ENCODE results near the gene TNIK. TPM values are rescaled to one million over a fixed set of nuclear protein-coding genes. Genes with fewer than 3 reads are reported as not detected.
A peak's percentile ranks its signal among the peaks of the same experiment; 100 is the strongest.

The TNIK gene
- polyA plus RNA-seq, 1 donor, result 32.3 TPM

DNA sequence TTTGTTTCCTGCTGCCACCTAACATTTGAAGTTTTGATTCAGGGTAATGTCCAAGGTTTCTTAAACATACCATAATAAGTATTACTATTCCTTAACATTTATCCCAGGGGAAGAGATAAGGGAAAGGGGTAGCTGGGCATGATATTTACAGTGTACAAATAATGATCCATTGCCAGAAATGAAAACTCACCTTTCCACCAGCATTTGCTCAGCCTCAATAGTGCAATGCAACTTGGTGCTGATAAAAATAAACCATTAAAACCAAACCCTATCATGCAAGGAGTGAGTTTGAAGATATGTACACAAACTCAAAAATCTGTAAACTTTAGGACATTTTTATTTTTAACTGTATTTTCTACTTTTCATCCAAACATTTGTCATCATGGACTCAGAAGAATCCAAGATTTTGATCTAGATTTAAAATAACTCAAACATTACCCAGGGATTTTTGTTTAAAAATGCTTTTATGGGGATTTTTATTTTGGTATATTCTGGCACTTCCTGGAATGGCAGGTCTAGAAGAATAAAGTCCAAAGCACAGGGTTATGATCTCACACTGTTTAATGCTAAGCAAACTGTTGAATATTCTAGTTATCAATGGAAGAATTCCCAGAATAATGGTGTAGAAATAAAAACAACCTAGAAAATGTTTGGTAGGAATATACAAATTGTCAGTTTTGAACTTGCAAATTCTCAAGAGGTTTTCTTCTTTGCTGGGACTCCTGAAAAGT, 401.2 kb downstream of the TNIK start:
- peak in 1 of 2 donors; percentile 30 for DNase-seq
- H3K9me3 ChIP-seq (ENCODE audit: control insufficient read depth, low read depth, low read length), result no peaks in the 10 kb centered on the region
- no peak overlapping the region for H3K4me3 ChIP-seq (ENCODE audit: low read length)
- H3K27ac ChIP-seq (ENCODE audit: low read length), result peak overlapping the region; percentile 10
- H3K27me3 ChIP-seq (ENCODE audit: control insufficient read depth, insufficient read depth, low read length), result no peaks in the 10 kb centered on the region
- peaks cover 8% of the 10 kb centered on the region for H3K4me1 ChIP-seq (ENCODE audit: control insufficient read depth, insufficient read depth, low read length)
- H3K36me3 ChIP-seq (ENCODE audit: control insufficient read depth, insufficient read depth, low read length), result no peaks in the 10 kb centered on the region

DNA sequence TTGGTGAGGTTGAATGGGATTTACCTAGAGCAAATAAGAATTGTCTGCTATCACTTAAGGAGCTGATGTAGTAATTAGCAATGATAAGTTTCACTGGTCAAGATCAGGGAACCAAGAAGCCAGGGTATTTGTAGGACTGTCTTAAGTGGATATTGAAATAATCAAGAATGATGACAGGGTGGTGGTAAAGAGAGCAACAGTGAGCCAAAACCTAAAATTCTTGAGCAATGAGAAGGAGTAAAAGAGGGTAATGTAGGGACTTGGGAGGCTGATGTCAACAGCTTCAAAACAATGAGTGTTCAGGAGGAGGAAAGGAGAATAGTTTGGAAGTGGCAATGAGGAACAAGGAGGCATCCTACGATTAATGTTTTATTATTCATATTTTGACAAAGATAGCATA, 402.1 kb downstream of the TNIK start:
- no CpG with 5 or more reads among the region's 1 CpG for WGBS (ENCODE audit: insufficient coverage, low lambda C conversion rate)
- peaks cover 5% of the 10 kb centered on the region for H3K4me1 ChIP-seq (ENCODE audit: control insufficient read depth, insufficient read depth, low read length)
- DNase-seq, result no peak

GRCh38 chr3:171057072-171057471, 403.1 kb downstream of the TNIK start:
- Histone ChIP-seq H3K27ac (ENCODE audit: low read length) (no peak overlapping the region), H3K36me3 (ENCODE audit: control insufficient read depth, insufficient read depth, low read length) (no peaks in the 10 kb centered on the region), H3K4me3 (ENCODE audit: low read length) (no peak overlapping the region), H3K27me3 (ENCODE audit: control insufficient read depth, insufficient read depth, low read length) (no peaks in the 10 kb centered on the region), H3K4me1 (ENCODE audit: control insufficient read depth, insufficient read depth, low read length) (peaks cover 11% of the 10 kb centered on the region), H3K9me3 (ENCODE audit: control insufficient read depth, low read depth, low read length) (no peaks in the 10 kb centered on the region)
- DNase-seq, result no peak
- WGBS (ENCODE audit: insufficient coverage, low lambda C conversion rate), result no CpG with 5 or more reads among the region's 1 CpG

More for the DNA sequence above, 402.1 kb downstream of the TNIK start:
- Histone ChIP-seq H3K27ac (ENCODE audit: low read length) (no peak overlapping the region), H3K4me3 (ENCODE audit: low read length) (no peak overlapping the region), H3K27me3 (ENCODE audit: control insufficient read depth, insufficient read depth, low read length) (no peaks in the 10 kb centered on the region), H3K36me3 (ENCODE audit: control insufficient read depth, insufficient read depth, low read length) (no peaks in the 10 kb centered on the region), H3K9me3 (ENCODE audit: control insufficient read depth, low read depth, low read length) (no peaks in the 10 kb centered on the region)

- no peak overlapping the region for H3K27ac ChIP-seq (ENCODE audit: low read length)
- H3K4me1 ChIP-seq (ENCODE audit: control insufficient read depth, insufficient read depth, low read length), result peaks cover 11% of the 10 kb centered on the region
- no peaks in the 10 kb centered on the region for H3K27me3 ChIP-seq (ENCODE audit: control insufficient read depth, insufficient read depth, low read length)
- H3K9me3 ChIP-seq (ENCODE audit: control insufficient read depth, low read depth, low read length), result no peaks in the 10 kb centered on the region
- no peak for DNase-seq
- no peaks in the 10 kb centered on the region for H3K36me3 ChIP-seq (ENCODE audit: control insufficient read depth, insufficient read depth, low read length)
- no peak overlapping the region for H3K4me3 ChIP-seq (ENCODE audit: low read length)
- 100% methylated on average over 3 of the region's 5 CpGs for WGBS (ENCODE audit: insufficient coverage, low lambda C conversion rate)
Observed at GRCh38 chr3:171056528-171056927, 403.7 kb downstream of the TNIK start.

DNA sequence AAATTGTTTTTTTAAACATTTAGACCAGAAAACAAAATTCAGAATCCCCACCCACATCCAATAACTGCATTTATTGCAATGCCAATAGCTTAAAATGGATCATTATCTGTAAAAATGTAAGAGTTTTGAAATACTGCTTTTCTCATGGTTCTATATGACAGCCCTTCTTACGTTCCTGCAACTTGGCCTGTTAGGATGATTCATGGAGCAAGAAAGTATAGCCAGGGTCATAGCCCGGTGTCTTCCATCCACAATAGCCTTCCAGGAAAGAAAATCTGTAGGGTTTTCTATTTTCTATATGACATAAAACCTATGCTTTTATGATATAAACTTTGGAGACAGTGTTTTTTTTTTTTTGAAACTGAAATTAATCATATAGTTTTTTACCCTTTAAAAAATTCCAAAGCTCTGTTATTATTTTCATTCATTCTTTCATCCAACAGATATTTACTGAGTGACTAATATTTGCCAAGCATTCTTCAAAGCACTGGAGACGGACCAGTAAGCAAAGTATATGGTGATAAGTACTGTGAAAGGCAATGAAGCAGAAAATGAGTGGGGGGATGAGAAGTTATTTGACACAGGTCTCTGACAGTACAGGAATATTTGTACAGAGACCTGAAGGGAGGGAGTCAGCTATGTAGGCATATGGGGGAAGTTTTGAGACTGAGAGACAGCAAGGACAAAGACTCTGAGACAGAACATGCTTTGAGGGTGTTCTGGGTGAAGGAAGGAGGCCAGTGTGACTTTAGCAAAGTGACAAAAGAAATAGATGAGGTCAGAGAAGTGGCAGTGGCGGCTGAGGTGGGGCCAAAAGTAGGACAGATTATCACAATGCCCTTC, 404.6 kb downstream of the TNIK start:
- Histone ChIP-seq H3K27me3 (ENCODE audit: control insufficient read depth, insufficient read depth, low read length) (no peaks in the 10 kb centered on the region), H3K4me3 (ENCODE audit: low read length) (no peak overlapping the region), H3K4me1 (ENCODE audit: control insufficient read depth, insufficient read depth, low read length) (peaks cover 11% of the 10 kb centered on the region), H3K36me3 (ENCODE audit: control insufficient read depth, insufficient read depth, low read length) (no peaks in the 10 kb centered on the region), H3K9me3 (ENCODE audit: control insufficient read depth, low read depth, low read length) (no peaks in the 10 kb centered on the region), H3K27ac (ENCODE audit: low read length) (no peak overlapping the region)
- WGBS (ENCODE audit: insufficient coverage, low lambda C conversion rate), result 71% methylated on average over 1 of the region's 4 CpGs
- no peak for DNase-seq

GRCh38 chr3:171054921-171055320, 405.3 kb downstream of the TNIK start:
- DNase-seq, result no peak
- H3K36me3 ChIP-seq (ENCODE audit: control insufficient read depth, insufficient read depth, low read length), result no peaks in the 10 kb centered on the region
- no peaks in the 10 kb centered on the region for H3K27me3 ChIP-seq (ENCODE audit: control insufficient read depth, insufficient read depth, low read length)
- H3K4me1 ChIP-seq (ENCODE audit: control insufficient read depth, insufficient read depth, low read length), result peaks cover 11% of the 10 kb centered on the region
- H3K9me3 ChIP-seq (ENCODE audit: control insufficient read depth, low read depth, low read length), result no peaks in the 10 kb centered on the region
- H3K4me3 ChIP-seq (ENCODE audit: low read length), result no peak overlapping the region
- no peak overlapping the region for H3K27ac ChIP-seq (ENCODE audit: low read length)

- Histone ChIP-seq H3K4me1 (ENCODE audit: control insufficient read depth, insufficient read depth, low read length) (peaks cover 11% of the 10 kb centered on the region), H3K27ac (ENCODE audit: low read length) (no peak overlapping the region), H3K36me3 (ENCODE audit: control insufficient read depth, insufficient read depth, low read length) (no peaks in the 10 kb centered on the region), H3K4me3 (ENCODE audit: low read length) (no peak overlapping the region), H3K27me3 (ENCODE audit: control insufficient read depth, insufficient read depth, low read length) (no peaks in the 10 kb centered on the region), H3K9me3 (ENCODE audit: control insufficient read depth, low read depth, low read length) (no peaks in the 10 kb centered on the region)
- no peak for DNase-seq
- no CpG with 5 or more reads among the region's 1 CpG for WGBS (ENCODE audit: insufficient coverage, low lambda C conversion rate)
Observed at GRCh38 chr3:171054231-171054630, 406.0 kb downstream of the TNIK start.

GRCh38 chr3:171049861-171050444, 410.3 kb downstream of the TNIK start:
- Histone ChIP-seq H3K36me3 (ENCODE audit: control insufficient read depth, insufficient read depth, low read length) (no peaks in the 10 kb centered on the region), H3K27me3 (ENCODE audit: control insufficient read depth, insufficient read depth, low read length) (no peaks in the 10 kb centered on the region), H3K4me1 (ENCODE audit: control insufficient read depth, insufficient read depth, low read length) (peaks cover 14% of the 10 kb centered on the region), H3K4me3 (ENCODE audit: low read length) (no peak overlapping the region), H3K9me3 (ENCODE audit: control insufficient read depth, low read depth, low read length) (no peaks in the 10 kb centered on the region), H3K27ac (ENCODE audit: low read length) (peak overlapping the region; percentile 3)
- WGBS (ENCODE audit: insufficient coverage, low lambda C conversion rate), result 14% methylated on average over 1 of the region's 6 CpGs
- peak; percentile 46 to 53 for DNase-seq

- 83% methylated on average over 1 of the region's 4 CpGs for WGBS (ENCODE audit: insufficient coverage, low lambda C conversion rate)
- no peaks in the 10 kb centered on the region for H3K36me3 ChIP-seq (ENCODE audit: control insufficient read depth, insufficient read depth, low read length)
- no peak overlapping the region for H3K27ac ChIP-seq (ENCODE audit: low read length)
- no peaks in the 10 kb centered on the region for H3K9me3 ChIP-seq (ENCODE audit: control insufficient read depth, low read depth, low read length)
- H3K27me3 ChIP-seq (ENCODE audit: control insufficient read depth, insufficient read depth, low read length), result no peaks in the 10 kb centered on the region
- peaks cover 16% of the 10 kb centered on the region for H3K4me1 ChIP-seq (ENCODE audit: control insufficient read depth, insufficient read depth, low read length)
- no peak overlapping the region for H3K4me3 ChIP-seq (ENCODE audit: low read length)
- no peak for DNase-seq
Observed at GRCh38 chr3:171046760-171047159, 413.4 kb downstream of the TNIK start.

DNA sequence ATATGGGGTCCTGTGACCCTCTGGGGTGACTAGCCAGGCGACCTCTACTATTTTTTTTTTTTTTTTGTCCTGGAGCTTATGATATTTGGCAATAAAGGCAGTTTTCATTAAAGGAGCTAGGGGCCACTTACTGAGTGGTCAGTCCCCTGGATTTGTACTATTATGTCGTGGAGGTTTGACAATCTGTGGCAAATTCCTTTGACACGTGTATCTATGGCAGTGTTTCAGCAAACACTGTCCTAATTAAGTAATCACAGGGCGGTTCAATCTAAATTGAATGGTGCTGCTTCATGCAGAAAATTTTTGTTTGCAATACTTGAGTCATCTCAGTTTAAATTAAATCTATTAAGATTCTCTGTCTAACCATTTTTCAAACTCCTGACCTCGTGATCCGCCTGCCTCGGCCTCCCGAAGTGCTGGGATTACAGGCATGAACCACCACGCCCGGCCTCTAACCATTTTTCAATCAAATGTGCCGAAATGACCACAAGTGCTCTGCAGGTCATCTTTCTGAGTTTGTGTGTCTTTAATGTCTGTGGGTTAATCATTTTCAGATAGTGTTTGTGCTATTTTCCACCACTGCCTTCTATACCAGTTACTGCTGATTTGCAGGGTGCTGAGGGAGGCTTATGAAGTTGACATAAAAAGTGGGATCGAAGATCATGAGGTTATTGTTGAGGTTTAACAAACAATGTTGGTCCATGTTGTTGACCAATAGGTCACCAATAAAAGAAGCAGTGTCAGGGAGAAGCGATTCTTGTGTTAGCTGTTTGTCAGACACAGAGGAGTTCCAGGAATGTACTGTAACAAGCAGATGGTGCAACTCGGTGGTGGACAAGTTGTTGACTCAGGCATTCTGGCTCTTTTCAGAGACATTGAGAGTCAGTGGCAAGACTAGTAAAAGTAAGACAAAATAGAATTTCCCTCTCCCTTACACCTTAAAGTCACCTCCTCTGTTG, 415.1 kb downstream of the TNIK start:
- Histone ChIP-seq H3K36me3 (ENCODE audit: control insufficient read depth, insufficient read depth, low read length) (no peaks in the 10 kb centered on the region), H3K27me3 (ENCODE audit: control insufficient read depth, insufficient read depth, low read length) (no peaks in the 10 kb centered on the region), H3K4me1 (ENCODE audit: control insufficient read depth, insufficient read depth, low read length) (peaks cover 16% of the 10 kb centered on the region), H3K4me3 (ENCODE audit: low read length) (no peak overlapping the region), H3K27ac (ENCODE audit: low read length) (peak overlapping the region; percentile 82), H3K9me3 (ENCODE audit: control insufficient read depth, low read depth, low read length) (no peaks in the 10 kb centered on the region)
- DNase-seq, result peak; percentile 36 to 75
- 58% methylated on average over 2 of the region's 14 CpGs for WGBS (ENCODE audit: insufficient coverage, low lambda C conversion rate)

All from large intestine (tissue), 3 donors.